Measurements from ENCODE around the gene FOXS1. TPM values are rescaled to one million over a fixed set of nuclear protein-coding genes. Genes with fewer than 3 reads are reported as not detected.

The FOXS1 gene
- total and polyA plus RNA-seq, 2 experiments from 2014 or later: 0.87 to 1.1 TPM

DNA sequence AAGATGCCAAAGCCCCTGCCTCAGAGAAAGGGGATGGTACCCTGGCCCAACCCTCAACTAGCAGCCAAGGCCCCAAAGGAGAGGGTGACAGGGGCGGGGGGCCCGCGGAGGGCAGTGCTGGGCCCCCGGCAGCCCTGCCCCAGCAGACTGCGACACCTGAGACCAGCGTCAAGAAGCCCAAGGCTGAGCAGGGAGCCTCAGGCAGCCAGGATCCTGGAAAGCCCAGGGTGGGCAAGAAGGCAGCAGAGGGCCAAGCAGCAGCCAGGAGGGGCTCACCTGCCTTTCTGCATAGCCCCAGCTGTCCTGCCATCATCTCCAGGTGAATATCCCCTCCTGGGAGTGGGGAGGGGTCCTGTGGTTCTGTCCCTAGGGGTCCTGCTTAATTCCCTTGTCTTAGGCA is 25.2 kb downstream of the FOXS1 start:
- no peak overlapping the region for H2AFZ ChIP-seq
- H3K4me2 ChIP-seq: no peak overlapping the region
- H3K4me1 ChIP-seq (ENCODE audit: insufficient read depth): no peaks in the 10 kb centered on the region
- H3K27ac ChIP-seq: no peak overlapping the region
- TF ChIP-seq EZH2 (IDR thresholded peaks at IDR 0.05; ENCODE audit: borderline replicate concordance): no peak
- TF ChIP-seq EZH2phosphoT487 (IDR thresholded peaks at IDR 0.05; ENCODE audit: low read depth, severe bottlenecking, unreplicated experiment): no peak
- TF ChIP-seq, protein P1, sequence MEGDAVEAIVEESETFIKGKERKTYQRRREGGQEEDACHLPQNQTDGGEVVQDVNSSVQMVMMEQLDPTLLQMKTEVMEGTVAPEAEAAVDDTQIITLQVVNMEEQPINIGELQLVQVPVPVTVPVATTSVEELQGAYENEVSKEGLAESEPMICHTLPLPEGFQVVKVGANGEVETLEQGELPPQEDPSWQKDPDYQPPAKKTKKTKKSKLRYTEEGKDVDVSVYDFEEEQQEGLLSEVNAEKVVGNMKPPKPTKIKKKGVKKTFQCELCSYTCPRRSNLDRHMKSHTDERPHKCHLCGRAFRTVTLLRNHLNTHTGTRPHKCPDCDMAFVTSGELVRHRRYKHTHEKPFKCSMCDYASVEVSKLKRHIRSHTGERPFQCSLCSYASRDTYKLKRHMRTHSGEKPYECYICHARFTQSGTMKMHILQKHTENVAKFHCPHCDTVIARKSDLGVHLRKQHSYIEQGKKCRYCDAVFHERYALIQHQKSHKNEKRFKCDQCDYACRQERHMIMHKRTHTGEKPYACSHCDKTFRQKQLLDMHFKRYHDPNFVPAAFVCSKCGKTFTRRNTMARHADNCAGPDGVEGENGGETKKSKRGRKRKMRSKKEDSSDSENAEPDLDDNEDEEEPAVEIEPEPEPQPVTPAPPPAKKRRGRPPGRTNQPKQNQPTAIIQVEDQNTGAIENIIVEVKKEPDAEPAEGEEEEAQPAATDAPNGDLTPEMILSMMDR (IDR thresholded peaks at IDR 0.05; ENCODE audit: poor library complexity): no peak
- H3K36me3 ChIP-seq (replicated peaks; ENCODE audit: insufficient read depth, low read depth): no peaks in the 10 kb centered on the region
- H3K27me3 ChIP-seq: no peaks in the 10 kb centered on the region
- no peak overlapping the region for H3K4me3 ChIP-seq
- H3K9me3 ChIP-seq (ENCODE audit: low read depth): no peaks in the 10 kb centered on the region
- WGBS (ENCODE audit: low lambda C conversion rate, missing lambda C conversion rate): 76% methylated on average over 6 of the region's 6 CpGs
- H3K79me2 ChIP-seq: no peaks in the 10 kb centered on the region
- no peaks in the 10 kb centered on the region for H3K9me2 ChIP-seq (replicated peaks; ENCODE audit: insufficient read depth)
- no peak for DNase-seq (ENCODE audit: low spot score)
- no peaks in the 10 kb centered on the region for H4K20me1 ChIP-seq (ENCODE audit: insufficient read depth, poor library complexity, severe bottlenecking)

DNA sequence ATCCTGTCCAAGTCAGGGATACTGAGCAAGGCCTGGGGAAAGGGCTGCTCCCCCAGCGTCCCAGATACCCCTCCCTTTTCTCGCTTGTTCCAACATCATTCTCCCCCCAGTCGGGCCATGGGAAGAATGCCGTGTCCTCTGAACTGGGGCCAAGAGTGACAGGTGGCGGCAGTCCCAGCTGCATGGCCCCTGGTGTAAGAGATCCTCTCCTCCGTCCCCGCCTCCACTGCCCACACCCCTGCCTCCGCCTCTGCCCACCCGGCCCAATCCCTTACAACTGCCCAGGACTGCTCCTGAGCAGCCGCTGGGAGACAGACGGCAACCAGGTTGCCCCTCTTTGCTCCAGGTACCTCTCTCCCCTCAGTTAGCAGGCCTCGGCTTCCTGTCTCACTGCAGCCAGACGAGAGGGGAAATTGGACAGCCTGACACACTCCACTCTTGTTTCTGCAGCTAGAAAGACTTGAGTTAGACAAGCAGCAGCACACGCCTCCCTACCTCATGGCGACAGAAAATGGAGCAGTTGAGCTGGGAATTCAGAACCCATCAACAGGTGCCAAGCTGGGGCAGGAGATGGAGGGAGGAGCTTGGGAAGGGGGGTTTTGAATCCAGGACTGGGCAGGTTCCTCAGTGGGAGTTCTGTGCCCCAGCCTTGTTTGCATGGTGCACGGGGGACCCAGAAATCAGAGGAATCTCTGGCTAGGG is 26.2 kb downstream of the FOXS1 start, which contains the start of gene MYLK2:
Gene MYLK2, plus strand, starts transcription at position 274 of the 702 bp plus-strand sequence. Its CDS starts 225 bp downstream, at position 499.
- H4K20me1 ChIP-seq (ENCODE audit: insufficient read depth, poor library complexity, severe bottlenecking): no peaks in the 10 kb centered on the region
- H3K27ac ChIP-seq: no peak within 1 kb of the TSS
- no peak within 1 kb of the TSS for H3K4me2 ChIP-seq
- no peak within 1 kb of the TSS for H2AFZ ChIP-seq
- no peaks in the 10 kb centered on the region for H3K4me1 ChIP-seq (ENCODE audit: insufficient read depth)
- H3K36me3 ChIP-seq (replicated peaks; ENCODE audit: insufficient read depth, low read depth): no peaks in the 10 kb centered on the region
- H3K27me3 ChIP-seq: no peaks in the 10 kb centered on the region
- H3K4me3 ChIP-seq: no peak within 1 kb of the TSS
- no peak for DNase-seq (ENCODE audit: low spot score)
- no peaks in the 10 kb centered on the region for H3K9me2 ChIP-seq (replicated peaks; ENCODE audit: insufficient read depth)
- WGBS (ENCODE audit: low lambda C conversion rate, missing lambda C conversion rate): 85% methylated on average over 14 of the region's 16 CpGs
- no peak for TF ChIP-seq EZH2 (IDR thresholded peaks at IDR 0.05; ENCODE audit: borderline replicate concordance)
- TF ChIP-seq EZH2phosphoT487 (IDR thresholded peaks at IDR 0.05; ENCODE audit: low read depth, severe bottlenecking, unreplicated experiment): no peak
- TF ChIP-seq, protein P1 (IDR thresholded peaks at IDR 0.05; ENCODE audit: poor library complexity): no peak
- H3K9me3 ChIP-seq (ENCODE audit: low read depth): no peaks in the 10 kb centered on the region
- H3K79me2 ChIP-seq: no peaks in the 10 kb centered on the region

DNA sequence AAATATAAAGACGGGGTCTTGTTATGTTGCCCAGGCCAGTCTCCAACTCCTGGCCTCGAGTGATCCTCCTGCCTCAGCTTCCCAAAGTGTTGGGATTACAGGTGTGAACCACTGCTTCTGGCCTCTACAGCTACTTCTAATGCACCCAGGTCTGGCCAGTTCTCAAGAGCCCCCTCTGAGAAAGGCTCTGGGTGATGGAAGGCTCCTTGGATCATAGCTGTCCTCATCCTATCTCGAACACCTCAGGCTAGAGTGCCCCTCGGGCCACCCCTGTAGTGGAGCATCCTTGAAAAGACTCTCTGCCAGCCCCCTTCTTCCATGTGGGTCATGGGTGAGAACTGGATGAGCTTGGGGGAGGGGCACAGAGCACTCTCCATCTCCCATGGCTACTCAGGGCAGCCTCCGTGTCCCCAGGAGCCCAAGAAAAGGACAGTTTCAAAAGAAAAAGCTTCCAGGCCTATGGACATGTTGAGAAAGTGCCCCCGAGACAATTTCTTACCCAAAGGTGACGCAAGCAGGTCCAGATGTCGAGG is 27.0 kb downstream of the FOXS1 start:
- no peaks in the 10 kb centered on the region for H3K79me2 ChIP-seq
- H3K27ac ChIP-seq: no peak overlapping the region
- no peaks in the 10 kb centered on the region for H4K20me1 ChIP-seq (ENCODE audit: insufficient read depth, poor library complexity, severe bottlenecking)
- WGBS (ENCODE audit: low lambda C conversion rate, missing lambda C conversion rate): 93% methylated on average over 8 of the region's 8 CpGs
- no peak for DNase-seq (ENCODE audit: low spot score)
- no peaks in the 10 kb centered on the region for H3K4me1 ChIP-seq (ENCODE audit: insufficient read depth)
- no peak overlapping the region for H2AFZ ChIP-seq
- H3K36me3 ChIP-seq (replicated peaks; ENCODE audit: insufficient read depth, low read depth): no peaks in the 10 kb centered on the region
- no peaks in the 10 kb centered on the region for H3K9me3 ChIP-seq (ENCODE audit: low read depth)
- H3K27me3 ChIP-seq: no peaks in the 10 kb centered on the region
- no peak overlapping the region for H3K4me2 ChIP-seq
- TF ChIP-seq EZH2phosphoT487 (IDR thresholded peaks at IDR 0.05; ENCODE audit: low read depth, severe bottlenecking, unreplicated experiment): no peak
- no peak for TF ChIP-seq EZH2 (IDR thresholded peaks at IDR 0.05; ENCODE audit: borderline replicate concordance)
- TF ChIP-seq, protein P1 (IDR thresholded peaks at IDR 0.05; ENCODE audit: poor library complexity): no peak
- no peak overlapping the region for H3K4me3 ChIP-seq
- no peaks in the 10 kb centered on the region for H3K9me2 ChIP-seq (replicated peaks; ENCODE audit: insufficient read depth)
